SK-N-SH (cell line): ENCODE measurements around the gene IMPA2.

Experiments
- CTCF ChIP-seq: fragments of 200-600 bp; sonication (generic); IDR thresholded peaks from 2 replicates; pipeline ENCODE4 v1.6.1; 2017; ENCODE audit warnings: antibody characterized with exemption, mild to moderate bottlenecking, moderate library complexity
- EP300 ChIP-seq, 2 experiments: IDR thresholded peaks; 2 replicates each; pipeline versions ENCODE4 v1.4.0 to v1.6.1; 2012; ENCODE audit warnings: borderline replicate concordance in 1 of 2, low read depth in 1 of 2, low read length in 1 of 2
- RFX5 ChIP-seq: IDR thresholded peaks from 2 replicates; pipeline ENCODE4 v1.6.1; 2012; ENCODE audit warnings: mild to moderate bottlenecking, improper control_type of control experiment, low read length
- USF2 ChIP-seq: fragments of 150-350 bp; IDR thresholded peaks from 2 replicates; pipeline ENCODE4 v1.6.1; 2017; ENCODE audit warnings: antibody characterized with exemption, low read length, low read depth, borderline replicate concordance

- TF ChIP-seq CTCF (no peak), RFX5 (no peak), EP300 (IDR thresholded peaks at IDR 0.05; ENCODE audit: borderline replicate concordance in 1 of 2, low read depth in 1 of 2, low read length in 1 of 2) (no peak), USF2 (no peak)
Observed at GRCh38 chr18:11976315-11977152, 4.8 kb upstream of the IMPA2 start.
